HepG2 (cell line): ENCODE data around the gene OR7G1. TPM values are rescaled to one million over a fixed set of nuclear protein-coding genes. Genes with fewer than 3 reads are reported as not detected.

Source experiments
- ATAC-seq: fragments of 200-7000 bp; cut with Tn5 transposase; 3 replicates; pipeline ENCODE4 v1.9.1; 2020; ENCODE audit warnings: mild to moderate bottlenecking, moderate library complexity
- BruUV-seq: library from RNA; stranded (reverse); fragments of 400-500 nt; replicated peaks from 2 replicates; lab custom pipeline; 2021; lab: Mats Ljungman, UMichigan
- CTCF ChIA-PET: fragments of 300-600 bp; formaldehyde crosslinking; extraction: SDS; loops from one replicate; lab custom pipeline; 2021; ENCODE audit warnings: low total read pairs, inconsistent platforms, low intra/inter-chr PET ratio; lab: Yijun Ruan, JAX
- POLR2A ChIA-PET: fragments of 350-600 bp; sonication (Branson Sonifier 250); formaldehyde crosslinking; loops from one replicate; lab custom pipeline; 2020; ENCODE audit warnings: antibody characterized with exemption, inconsistent platforms; lab: Yijun Ruan, JAX
- DNase-seq: peaks from one replicate; pipeline ENCODE4 v3.0.0-alpha.2; 2015; ENCODE audit warnings: low spot score
- FAIRE-seq: peaks from 3 replicates; lab custom pipeline; 2011; peaks lifted over from hg19 to GRCh38; lab: Jason Lieb, UNC
- H2AFZ ChIP-seq: one replicate; pipeline ENCODE4 v1.6.1; 2011; ENCODE audit warnings: low read length, inconsistent platforms
- H3K27ac ChIP-seq: fragments of 300-600 bp; 3 replicates; pipeline ENCODE4 v1.8.0; 2011; ENCODE audit warnings: mixed run types, mild to moderate bottlenecking, mixed read lengths, low read length, inconsistent platforms; ENCODE audit not compliant: insufficient read depth; ENCODE audit errors: extremely low read length
- H3K27me3 ChIP-seq, 2 experiments: fragments of 200-600 bp in 1 of 2; 2 replicates in 1 of 2; 3 replicates in 1 of 2; pipeline versions ENCODE4 v1.6.0 to v1.8.0; 2011; ENCODE audit warnings: low read length in 2 of 2, mild to moderate bottlenecking in 2 of 2, moderate library complexity in 2 of 2, inconsistent platforms in 1 of 2; ENCODE audit not compliant: insufficient read depth in 2 of 2, control insufficient read depth in 1 of 2
- H3K36me3 ChIP-seq, 2 experiments: fragments of 200-600 bp in 1 of 2; replicated peaks in 1 of 2; 2 replicates in 1 of 2; 3 replicates in 1 of 2; pipeline versions ENCODE4 v1.5.1 to v1.8.0; 2011; ENCODE audit warnings: low read length in 2 of 2, inconsistent platforms in 1 of 2; ENCODE audit not compliant: insufficient read depth in 2 of 2, control insufficient read depth in 1 of 2
- H3K4me1 ChIP-seq: 2 replicates; pipeline ENCODE4 v1.5.1; 2012; ENCODE audit warnings: low read length, inconsistent platforms; ENCODE audit not compliant: insufficient read depth
- H3K4me2 ChIP-seq: 2 replicates; pipeline ENCODE4 v1.6.0; 2011; ENCODE audit warnings: low read depth, low read length, inconsistent platforms
- H3K4me3 ChIP-seq, 3 experiments: fragments of 200-600 bp in 1 of 3; sonication (generic), shearing (Covaris generic) in 1 of 3; replicated peaks in 1 of 3; 2 replicates each; pipeline ENCODE4 v1.5.1; 2011 to 2016; ENCODE audit warnings: low read length in 3 of 3, inconsistent platforms in 2 of 3, low read depth in 2 of 3, mild to moderate bottlenecking in 2 of 3, control low read depth in 1 of 3, mixed read lengths in 1 of 3; ENCODE audit not compliant: insufficient read depth in 1 of 3
- H3K79me2 ChIP-seq: one replicate; pipeline ENCODE4 v1.6.1; 2011; ENCODE audit warnings: low read length, inconsistent platforms; ENCODE audit not compliant: insufficient read depth
- H3K9ac ChIP-seq: 2 replicates; pipeline ENCODE4 v1.6.0; 2011; ENCODE audit warnings: mild to moderate bottlenecking, low read depth, low read length, inconsistent platforms; ENCODE audit not compliant: insufficient read depth
- H3K9me3 ChIP-seq: 2 replicates; pipeline ENCODE4 v1.5.1; 2012; ENCODE audit warnings: mild to moderate bottlenecking, low read length
- H4K20me1 ChIP-seq: 2 replicates; pipeline ENCODE4 v1.6.0; 2011; ENCODE audit warnings: inconsistent platforms, mild to moderate bottlenecking, low read length, moderate library complexity; ENCODE audit not compliant: insufficient read depth
- AKAP8 ChIP-seq: sonication (generic); formaldehyde crosslinking; IDR thresholded peaks from 2 replicates; pipeline ENCODE4 v1.5.1; 2020; ENCODE audit warnings: mild to moderate bottlenecking, missing genetic modification reagents
- FOXP1 ChIP-seq, 2 experiments: fragments of 450-650 bp in 1 of 2; IDR thresholded peaks; 2 replicates each; pipeline ENCODE4 v1.6.1; 2017 to 2018; ENCODE audit warnings: antibody characterized with exemption in 1 of 2
- KDM6A ChIP-seq: IDR thresholded peaks from 2 replicates; pipeline ENCODE4 v1.6.1; 2016; ENCODE audit warnings: low read depth
- MTA3 ChIP-seq: sonication (generic); formaldehyde crosslinking; IDR thresholded peaks from 2 replicates; pipeline ENCODE4 v1.4.0; 2020; ENCODE audit warnings: missing genetic modification reagents
- PHB2 ChIP-seq: fragments of 450-650 bp; IDR thresholded peaks from 2 replicates; pipeline ENCODE4 v1.6.1; 2018; ENCODE audit not compliant: partially characterized antibody
- TEAD3 ChIP-seq: optimal IDR thresholded peaks from 2 replicates; pipeline ENCODE3; 2016; ENCODE audit warnings: borderline replicate concordance
- XRCC5 ChIP-seq: fragments of 200-400 bp; formaldehyde crosslinking; optimal IDR thresholded peaks from 2 replicates; pipeline ENCODE3; 2017; ENCODE audit warnings: mild to moderate bottlenecking, low read length
- ZBTB2 ChIP-seq: sonication (generic); formaldehyde crosslinking; IDR thresholded peaks from 2 replicates; pipeline ENCODE4 v1.8.0; 2022; ENCODE audit warnings: low read depth, missing genetic modification reagents
- ZFP90 ChIP-seq: sonication (generic); formaldehyde crosslinking; IDR thresholded peaks from 2 replicates; pipeline ENCODE4 v1.8.0; 2022; ENCODE audit warnings: missing genetic modification reagents, mild to moderate bottlenecking, inconsistent platforms, borderline replicate concordance
- ZFYVE20 ChIP-seq: sonication (generic); formaldehyde crosslinking; IDR thresholded peaks from 2 replicates; pipeline ENCODE4 v1.8.0; 2023; ENCODE audit warnings: low read depth, mild to moderate bottlenecking, moderate library complexity, missing genetic modification reagents, borderline replicate concordance
- ZNF138 ChIP-seq: sonication (generic); formaldehyde crosslinking; IDR thresholded peaks from 2 replicates; pipeline ENCODE4 v1.5.0; 2020; ENCODE audit warnings: mild to moderate bottlenecking, low read depth, missing genetic modification reagents
- ZNF317 ChIP-seq: sonication (generic); formaldehyde crosslinking; IDR thresholded peaks from 2 replicates; pipeline ENCODE4 v1.5.0; 2020; ENCODE audit warnings: mild to moderate bottlenecking, missing genetic modification reagents
- ZNF430 ChIP-seq: sonication (generic); formaldehyde crosslinking; IDR thresholded peaks from 2 replicates; pipeline ENCODE4 v1.9.0; 2021; ENCODE audit warnings: mild to moderate bottlenecking, missing genetic modification reagents
- ZNF496 ChIP-seq: sonication (generic); formaldehyde crosslinking; IDR thresholded peaks from 2 replicates; pipeline ENCODE4 v1.8.1; 2023; ENCODE audit warnings: mild to moderate bottlenecking, moderate library complexity, missing genetic modification reagents; ENCODE audit not compliant: insufficient replicate concordance
- WGBS: methylation state at CpG from one replicate; pipeline ENCODE4 v1.1.6; 2017; ENCODE audit warnings: low lambda C conversion rate; 5-methylcytosine and 5-hydroxymethylcytosine counted together
- in situ Hi-C: cut with HindIII; loops from 2 replicates; pipeline ENCODE4 v1.10.0; 2017; ENCODE audit warnings: low pct_unique_long_range_greater_than_20kb; ENCODE audit not compliant: extremely low pct_ligation_motif_present
- intact Hi-C: fragments of 100-400 bp; cut with micrococcal nuclease; formaldehyde crosslinking; loops from one replicate; pipeline ENCODE4 v1.10.0; 2022; ENCODE audit not compliant: unreplicated experiment
- polyA plus RNA-seq, 8 experiments: library from polyadenylated mRNA; depleted of rRNA in 3 of 8; stranded (reverse) in 7 of 8; unstranded in 1 of 8; fragments of >200 nt; fragmentation: Illumina TruSeq in 4 of 8; extraction: Trizol in 4 of 8; gene quantifications; 2 replicates each; pipeline versions ENCODE4 v1.2.1 to v1.2.3, GENCODE V29; 2011 to 2016; ENCODE audit warnings: low read depth in 4 of 8, missing spikeins in 1 of 8, mixed read lengths in 1 of 8; ENCODE audit not compliant: insufficient read depth in 1 of 8
- total RNA-seq, 5 experiments: library from RNA; depleted of rRNA; stranded (reverse); fragments of >200 nt; fragmentation: Illumina TruSeq; extraction: Trizol; gene quantifications; 2 replicates each; pipeline ENCODE4 v1.2.3, GENCODE V29; 2016; ENCODE audit warnings: low read depth in 1 of 5
- TF ChIP-seq, protein P1 (sequence below): sonication (generic); formaldehyde crosslinking; IDR thresholded peaks from 2 replicates; pipeline ENCODE4 v1.8.0; 2022; ENCODE audit warnings: missing genetic modification reagents, mild to moderate bottlenecking, inconsistent platforms, borderline replicate concordance

Gene OR7G1
- total and polyA plus RNA-seq, 2 of the 13 experiments (the other 11 are each of a cell fraction or from before 2014, with no cell fraction given), result not detected

DNA sequence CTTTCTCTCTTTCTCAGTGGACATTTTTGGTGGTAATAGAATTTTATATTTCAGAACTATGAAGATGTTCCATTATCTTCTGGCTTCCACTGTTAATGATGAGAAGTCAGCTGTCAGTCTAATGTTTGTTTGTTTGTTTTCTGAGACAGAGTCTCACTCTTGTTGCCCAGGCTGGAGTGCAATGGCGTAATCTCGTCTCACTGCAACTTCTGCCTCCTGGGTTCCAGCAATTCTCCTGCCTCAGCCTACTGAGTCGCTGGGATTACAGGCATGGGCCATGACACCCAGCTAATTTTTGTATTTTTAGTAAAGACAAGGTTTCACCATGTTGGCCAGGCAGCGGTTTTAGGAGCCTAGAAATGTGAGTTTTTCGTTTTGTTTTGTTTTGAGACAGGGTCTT lies 29.4 kb upstream of the OR7G1 start:
- Histone ChIP-seq H3K27ac (no peak overlapping the region), H4K20me1 (peaks cover 22% of the 10 kb centered on the region; the same call in 1 of the 2 replicates), H3K9me3 (peaks cover 18% of the 10 kb centered on the region), H3K36me3 (peaks cover 6 to 26% of the 10 kb centered on the region in 2 experiments; a peak in 4 of 5 replicates), H3K4me2 (no peak overlapping the region), H3K27me3 (no peaks in the 10 kb centered on the region; a peak in 1 of 5 replicates), H3K9ac (no peak overlapping the region), H3K4me1 (peaks cover 20% of the 10 kb centered on the region), H2AFZ (no peak overlapping the region), H3K79me2 (peaks cover 93% of the 10 kb centered on the region), H3K4me3 (no peak overlapping the region)
- in situ Hi-C loops (loop anchor here (25.0 kb wide), 1 partner anchor 642 kb away; no protein-coding TSS in a partner anchor), intact Hi-C loops (no loop called here)
- BruUV-seq, result no TSS peak
- WGBS, result 96% methylated on average over 5 of the region's 5 CpGs
- TF ChIP-seq ZFP90 (CRISPR knock-in tag) (no peak), ZNF317 (CRISPR knock-in tag) (peak; percentile 100)
- no peak for DNase-seq
- FAIRE-seq, result no peak
- POLR2A ChIA-PET, result no interaction called here
- no peak for ATAC-seq
- CTCF ChIA-PET, result no interaction called here

- FAIRE-seq (peak; percentile 72), DNase-seq (peak; percentile 91), ATAC-seq (peak; percentile 96)
- peaks cover 20% of the 10 kb centered on the region for H3K4me1 ChIP-seq
- POLR2A ChIA-PET, result no interaction called here
- peak within 1 kb of the TSS; percentile 80 for H3K27ac ChIP-seq
- BruUV-seq, result no TSS peak
- peaks cover 10% of the 10 kb centered on the region; the same call in 1 of the 2 replicates for H4K20me1 ChIP-seq
- in situ Hi-C loops (loop anchor here (25.0 kb wide), 1 partner anchor 647 kb away; no protein-coding TSS in a partner anchor), intact Hi-C loops (no loop called here)
- H3K9me3 ChIP-seq, result peaks cover 14% of the 10 kb centered on the region
- peaks cover 0 to 5% of the 10 kb centered on the region in 2 experiments; a peak in 1 of 5 replicates for H3K36me3 ChIP-seq
- H2AFZ ChIP-seq, result peak within 1 kb of the TSS; percentile 99
- peaks cover 52% of the 10 kb centered on the region for H3K79me2 ChIP-seq
- CTCF ChIA-PET, result no interaction called here
- 2% methylated on average over 23 of the region's 43 CpGs for WGBS
- H3K4me3 ChIP-seq, result peak within 1 kb of the TSS; percentile 63 to 98 (median 95)
- H3K4me2 ChIP-seq, result peak within 1 kb of the TSS; percentile 92
- H3K27me3 ChIP-seq, result no peaks in the 10 kb centered on the region; a peak in 1 of 5 replicates
- peak within 1 kb of the TSS; percentile 93 for H3K9ac ChIP-seq
- peak; percentile 47 for TF ChIP-seq XRCC5
- no peak for TF ChIP-seq ZBTB2 (CRISPR knock-in tag)
- peak; percentile 66; the same call in 1 of the 2 replicates for TF ChIP-seq ZNF430 (CRISPR knock-in tag)
- no peak for TF ChIP-seq FOXP1 (IDR thresholded peaks at IDR 0.05)
- TF ChIP-seq FOXP1 (CRISPR knock-in tag; IDR thresholded peaks at IDR 0.05), result no peak
- no peak for TF ChIP-seq AKAP8 (CRISPR knock-in tag)
- no peak for TF ChIP-seq ZNF138 (CRISPR knock-in tag)
- TF ChIP-seq KDM6A, result no peak
- TF ChIP-seq ZFYVE20 (CRISPR knock-in tag), result no peak
- TF ChIP-seq PHB2, result no peak
- TF ChIP-seq MTA3 (CRISPR knock-in tag), result no peak
- no peak for TF ChIP-seq ZNF496 (CRISPR knock-in tag)
- TF ChIP-seq TEAD3 (CRISPR knock-in tag), result peak; percentile 41
- TF ChIP-seq, protein P1, sequence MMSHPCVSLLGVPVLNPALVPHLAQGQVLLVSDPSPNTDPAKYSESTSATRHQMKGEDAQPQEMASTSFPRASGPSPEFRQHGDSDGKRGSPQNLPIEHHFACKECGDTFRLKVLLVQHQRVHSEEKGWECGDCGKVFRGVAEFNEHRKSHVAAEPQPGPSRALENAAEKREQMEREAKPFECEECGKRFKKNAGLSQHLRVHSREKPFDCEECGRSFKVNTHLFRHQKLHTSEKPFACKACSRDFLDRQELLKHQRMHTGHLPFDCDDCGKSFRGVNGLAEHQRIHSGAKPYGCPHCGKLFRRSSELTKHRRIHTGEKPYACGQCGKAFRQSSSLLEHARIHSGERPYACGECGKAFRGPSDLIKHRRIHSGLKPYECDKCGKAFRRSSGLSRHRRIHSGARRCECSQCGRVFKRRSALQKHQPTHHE (CRISPR knock-in tag), result peak; percentile 63; the same call in 1 of the 2 replicates
Observed at GRCh38 chr19:9140159-9140874, 24.8 kb upstream of the OR7G1 start, which contains the start of gene ZNF317. ZNF317 (plus strand) TSS chr19:9140397; CDS start chr19:9156017, 15,620 bp downstream.
